Lung (tissue), 12 donors: ENCODE measurements around the gene NPBWR2. TPM values are rescaled to one million over a fixed set of nuclear protein-coding genes. Genes with fewer than 3 reads are reported as not detected.
A peak's percentile ranks its signal among the peaks of the same experiment; 100 is the strongest.

Source experiments
- ATAC-seq: fragments of 200-7000 bp; cut with Tn5 transposase; one replicate; pipeline ENCODE4 v1.9.1; 2020; ENCODE audit warnings: moderate number of reproducible peaks; ENCODE audit not compliant: insufficient read depth, low FRiP score
- DNase-seq, 3 donors: peaks; one replicate each; pipeline ENCODE4 v3.0.0-alpha.2; 2013 to 2017
- H3K27ac ChIP-seq, 2 donors: one replicate each; pipeline ENCODE4 v1.5.1; 2013; ENCODE audit warnings: mild to moderate bottlenecking in 2 of 2, moderate library complexity in 2 of 2, control low read depth in 1 of 2, inconsistent platforms in 1 of 2, low read depth in 1 of 2, low read length in 1 of 2
- H3K27me3 ChIP-seq, 3 donors: one replicate each; pipeline ENCODE4 v1.5.1; 2013; ENCODE audit warnings: low read length in 2 of 3; ENCODE audit not compliant: control insufficient read depth in 3 of 3, insufficient read depth in 3 of 3
- H3K36me3 ChIP-seq, 4 donors: one replicate each; pipeline ENCODE4 v1.5.1; 2013; ENCODE audit warnings: low read length in 4 of 4, mild to moderate bottlenecking in 1 of 4, moderate library complexity in 1 of 4; ENCODE audit not compliant: control insufficient read depth in 4 of 4, insufficient read depth in 4 of 4
- H3K4me1 ChIP-seq, 5 donors: one replicate each; pipeline ENCODE4 v1.5.1; 2013; ENCODE audit warnings: low read length in 5 of 5, mild to moderate bottlenecking in 2 of 5, moderate library complexity in 1 of 5; ENCODE audit not compliant: control insufficient read depth in 5 of 5, insufficient read depth in 5 of 5
- H3K4me3 ChIP-seq: one replicate; pipeline ENCODE4 v1.5.1; 2013; ENCODE audit warnings: mild to moderate bottlenecking, control low read depth, moderate library complexity
- H3K9ac ChIP-seq, 2 donors: one replicate each; pipeline ENCODE4 v1.5.1; 2013; ENCODE audit warnings: low read length in 2 of 2, control low read depth in 1 of 2; ENCODE audit not compliant: insufficient read depth in 1 of 2
- H3K9me3 ChIP-seq, 4 donors: one replicate each; pipeline ENCODE4 v1.5.1; 2013; ENCODE audit warnings: low read length in 3 of 4, mild to moderate bottlenecking in 1 of 4, moderate library complexity in 1 of 4; ENCODE audit not compliant: control insufficient read depth in 4 of 4, insufficient read depth in 3 of 4
- CTCF ChIP-seq: IDR thresholded peaks from 2 replicates; pipeline ENCODE4 v1.5.1; 2012; ENCODE audit warnings: mild to moderate bottlenecking; ENCODE audit errors: control extremely low read depth, extremely low read depth
- WGBS, 2 donors: extraction: QIAGEN DNeasy Blood & Tissue Kit; methylation state at CpG; one replicate each; pipeline ENCODE4 v1.1.7; 2013; 5-methylcytosine and 5-hydroxymethylcytosine counted together
- polyA plus RNA-seq, 2 donors: library from polyadenylated mRNA; stranded (reverse); fragments of 200-250 nt; gene quantifications; one replicate each; pipeline ENCODE4 v1.2.1, GENCODE V29; 2013
- total RNA-seq, 2 donors: library from RNA; depleted of rRNA in 1 of 2; stranded (reverse); fragments of >200 nt in 1 of 2; gene quantifications; one replicate each; pipeline ENCODE4 v1.2.1, GENCODE V29; 2014 to 2021
- donor health status: control.
- donor health status: control.
- donor health status: Bipolar disorder and iron deficiency.
- donor health status: healthy.
- donor health status: DM: yes; HTN: yes; CAD: no.

NPBWR2 gene
- total and polyA plus RNA-seq, 4 donors = not detected

- DNase-seq = no peak
- Histone ChIP-seq H3K4me1 (peaks cover 7 to 22% (median 13%) of the 10 kb centered on the region in 5 donors), H3K4me3 (no peak overlapping the region), H3K36me3 (no peaks in the 10 kb centered on the region), H3K27ac (peak overlapping the region; percentile 68 to 94), H3K9me3 (no peaks in the 10 kb centered on the region), H3K9ac (peak overlapping the region in 1 of 2 donors; percentile 80), H3K27me3 (no peaks in the 10 kb centered on the region)
- ATAC-seq = no peak
- no peak for TF ChIP-seq CTCF
- WGBS, 2 donors = 65 to 66% methylated on average over 5 of the region's 5 CpGs
Measured at GRCh38 chr20:64062276-64062595, 45.1 kb downstream of the NPBWR2 start.

- H3K4me3 ChIP-seq = no peak overlapping the region
- no peak overlapping the region for H3K27ac ChIP-seq
- H3K9me3 ChIP-seq = no peaks in the 10 kb centered on the region
- peaks cover 0 to 44% (median 16%) of the 10 kb centered on the region in 5 donors for H3K4me1 ChIP-seq
- no peak for ATAC-seq
- H3K9ac ChIP-seq = no peak overlapping the region
- WGBS, 2 donors = 74 to 88% methylated on average over 12 of the region's 12 CpGs
- no peaks in the 10 kb centered on the region for H3K36me3 ChIP-seq
- H3K27me3 ChIP-seq = no peaks in the 10 kb centered on the region
- DNase-seq = no peak
- TF ChIP-seq CTCF = no peak
Measured at GRCh38 chr20:64058536-64058935, 48.8 kb downstream of the NPBWR2 start.

- DNase-seq (peak; percentile 76 to 83 (median 82)), ATAC-seq (peak; percentile 63)
- Histone ChIP-seq H3K27me3 (no peaks in the 10 kb centered on the region), H3K27ac (peak overlapping the region; percentile 52 to 78), H3K9me3 (no peaks in the 10 kb centered on the region), H3K36me3 (no peaks in the 10 kb centered on the region), H3K4me1 (peaks cover 0 to 51% (median 22%) of the 10 kb centered on the region in 5 donors), H3K9ac (no peak overlapping the region), H3K4me3 (no peak overlapping the region)
- peak; percentile 54 for TF ChIP-seq CTCF
- 33 to 45% methylated on average over 31 to 33 of the region's 33 CpGs for WGBS, 2 donors
Measured at GRCh38 chr20:64057628-64058498, 49.5 kb downstream of the NPBWR2 start.
